CD4-positive, alpha-beta T cell treated with Interleukin-4 for 4 hours (primary cell): ENCODE results near the gene ZFTA.
A peak's percentile ranks its signal among the peaks of the same experiment; 100 is the strongest.
"Not testable (repeated sequence)": the region's sequence is repeated elsewhere in the genome, so short reads cannot be mapped to it uniquely, and the experiment has no call there.

Source experiments
- DNase-seq: peaks from one replicate; pipeline ENCODE4 v3.0.0-alpha.2; 2020

ZFTA gene

DNA sequence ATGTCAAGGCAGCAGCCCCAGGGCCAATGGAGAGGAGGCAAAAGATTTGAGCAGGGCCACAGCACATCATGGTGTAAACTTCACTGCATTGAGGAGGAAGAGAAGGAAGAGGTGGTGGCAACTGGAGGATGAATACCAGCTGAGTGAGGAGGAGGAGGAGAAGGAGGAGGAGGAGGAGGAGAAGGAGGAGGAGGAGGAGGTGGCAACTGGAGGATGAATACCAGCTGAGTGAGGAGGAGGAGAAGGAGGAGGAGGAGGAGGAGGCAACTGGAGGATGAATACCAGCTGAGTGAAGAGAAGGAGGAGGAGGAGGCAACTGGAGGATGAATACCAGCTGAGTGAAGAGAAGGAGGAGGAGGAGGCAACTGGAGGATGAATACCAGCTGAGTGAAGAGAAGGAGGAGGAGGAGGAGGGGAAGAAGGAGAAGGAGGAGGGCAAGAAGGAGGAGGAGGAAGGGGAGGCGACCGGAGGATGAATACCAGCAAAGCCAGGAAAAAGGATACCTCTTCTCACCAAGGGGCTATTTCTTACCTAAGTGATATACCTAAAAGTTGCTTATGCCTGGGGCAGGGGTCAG lies 3.3 kb upstream of the ZFTA start:
- not testable (repeated sequence) for DNase-seq

DNA sequence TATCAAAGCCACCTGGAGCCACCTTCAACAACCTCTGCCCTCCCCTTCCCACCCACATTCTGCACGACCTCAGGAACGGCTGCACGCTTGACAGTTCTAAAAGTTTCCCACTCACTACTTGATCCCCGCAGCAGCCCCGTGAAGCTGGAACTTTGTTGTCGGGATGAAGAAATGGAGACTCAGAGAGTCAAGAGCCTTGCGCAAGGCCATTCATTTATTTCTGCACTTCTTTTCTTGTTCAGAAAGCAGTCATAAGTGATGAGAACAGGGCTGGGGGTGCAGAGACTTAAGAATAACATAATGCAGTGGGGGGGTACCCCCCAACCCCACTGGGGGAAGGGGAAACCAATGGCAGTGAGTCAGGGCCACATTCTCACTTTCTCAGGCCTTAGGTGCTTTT lies 2.2 kb upstream of the ZFTA start:
- no peak for DNase-seq

DNA sequence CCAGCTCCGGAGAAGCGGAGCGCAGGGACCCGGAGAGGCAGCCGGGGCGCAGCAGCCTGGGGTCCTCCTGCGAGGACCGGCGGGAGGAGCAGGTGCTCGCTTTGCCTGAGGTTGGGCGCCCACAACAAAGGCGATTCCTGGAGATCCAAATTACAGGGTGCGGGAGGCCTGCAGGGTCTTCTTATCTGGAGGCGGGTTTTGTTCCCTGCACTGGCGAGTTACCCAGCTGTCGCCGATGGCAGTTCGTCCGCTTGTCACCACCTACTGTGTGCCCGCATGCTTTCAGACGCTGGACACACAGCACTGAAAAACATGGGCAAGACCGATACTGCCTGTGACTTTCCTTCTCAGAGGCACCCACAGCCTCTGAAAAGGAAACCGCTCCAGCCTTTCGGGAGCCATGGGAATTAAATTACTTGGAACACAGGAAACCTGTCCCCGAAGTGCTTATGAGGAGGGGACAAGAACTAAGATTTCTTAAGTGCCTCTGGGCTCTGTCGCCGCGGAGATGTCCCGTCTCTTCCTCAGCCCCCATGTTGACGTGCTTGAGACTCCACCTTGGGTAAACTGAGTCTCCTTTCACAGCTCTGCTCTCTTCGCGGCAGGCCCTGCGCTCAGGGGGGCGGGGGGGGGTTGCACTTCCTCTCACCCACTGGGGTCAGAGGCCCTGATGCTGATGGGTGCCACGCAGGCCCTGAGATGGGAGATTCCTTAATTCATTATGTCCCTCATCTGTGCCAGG lies 1.3 kb upstream of the ZFTA start:
- DNase-seq = no peak

DNA sequence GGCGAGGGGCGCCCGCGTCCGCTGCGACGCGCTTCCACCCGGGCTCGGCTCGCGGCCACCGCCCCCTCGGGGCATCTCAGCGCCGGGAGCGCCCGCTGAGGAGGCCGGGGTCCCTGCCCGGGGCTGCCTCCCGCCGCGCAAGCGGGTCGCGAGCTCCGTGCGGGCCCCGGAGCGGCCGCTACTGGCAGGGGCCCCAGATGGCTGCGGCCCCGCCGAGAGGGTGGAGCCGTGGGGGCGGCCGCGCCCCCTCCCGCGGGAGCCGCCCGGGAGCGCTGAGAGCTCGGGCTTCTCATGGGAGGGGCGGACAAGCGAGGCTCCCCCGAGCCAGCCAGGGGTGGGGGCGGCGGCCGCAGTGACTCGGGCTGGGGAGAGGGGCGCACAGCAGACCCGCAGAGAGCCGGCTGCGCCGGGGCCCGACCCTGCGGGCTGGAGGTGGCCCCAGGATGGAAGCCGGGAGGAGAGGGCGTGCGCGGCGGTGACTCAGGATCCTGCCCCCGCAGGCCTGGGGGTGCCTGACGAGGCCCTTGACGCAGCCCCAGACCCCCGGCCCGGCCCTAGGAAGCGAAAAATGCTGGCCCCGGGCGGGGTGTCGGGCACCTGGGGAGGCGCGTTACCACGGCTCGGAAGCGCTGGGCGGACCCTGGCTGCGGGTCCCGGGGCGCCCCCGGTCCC lies 603 bp upstream of the ZFTA start:
- DNase-seq = no peak

DNA sequence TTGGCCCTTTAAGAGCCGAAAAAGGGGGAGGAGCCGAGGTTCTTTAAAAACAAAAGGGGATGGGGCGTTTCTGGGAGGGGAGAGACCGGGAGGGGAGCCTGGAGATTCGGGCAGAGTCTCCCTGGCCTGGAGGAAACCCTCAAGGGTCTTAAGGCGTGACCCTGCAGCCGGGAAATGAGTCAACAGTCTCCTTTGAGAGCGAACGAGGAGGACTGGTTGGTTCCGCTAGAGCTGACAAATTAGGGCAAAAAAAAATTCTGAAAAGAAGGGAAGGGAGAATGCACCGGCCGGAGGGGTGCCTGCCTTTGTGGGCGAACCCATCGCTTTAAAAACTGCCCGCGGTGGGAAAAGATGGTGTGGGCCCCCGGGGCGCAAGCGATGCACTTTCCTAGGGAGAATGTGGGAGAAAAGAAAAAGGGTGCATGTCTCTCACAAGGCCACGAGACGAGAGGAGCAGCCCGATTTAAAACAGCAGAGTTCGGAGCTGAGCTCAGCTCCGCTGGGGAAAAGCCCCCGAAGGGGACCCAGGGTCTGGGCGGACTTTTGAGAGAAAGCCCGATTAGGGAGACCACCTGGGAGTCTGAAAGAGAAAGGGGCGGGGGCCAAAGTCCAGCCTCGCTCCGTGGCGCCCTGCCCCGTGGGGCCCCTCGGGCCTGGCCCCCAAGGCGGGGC lies 874 bp downstream of the ZFTA start:
- DNase-seq = peak; percentile 56

DNA sequence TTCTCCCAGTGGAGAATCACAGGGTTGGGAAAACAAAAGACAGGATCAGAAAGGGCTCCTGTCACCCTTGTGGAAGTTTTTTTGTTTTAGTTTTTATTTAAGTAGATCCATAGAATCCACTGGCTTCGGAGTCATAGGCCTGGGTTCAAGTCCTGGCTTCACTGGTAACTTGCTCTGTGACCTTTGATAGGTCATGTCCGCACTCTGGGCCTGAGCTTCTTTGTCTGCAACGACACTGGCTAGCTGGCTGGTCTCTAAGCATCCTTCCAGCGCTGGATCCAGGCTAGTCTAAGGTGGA lies 1.4 kb downstream of the ZFTA start:
- no peak for DNase-seq

DNA sequence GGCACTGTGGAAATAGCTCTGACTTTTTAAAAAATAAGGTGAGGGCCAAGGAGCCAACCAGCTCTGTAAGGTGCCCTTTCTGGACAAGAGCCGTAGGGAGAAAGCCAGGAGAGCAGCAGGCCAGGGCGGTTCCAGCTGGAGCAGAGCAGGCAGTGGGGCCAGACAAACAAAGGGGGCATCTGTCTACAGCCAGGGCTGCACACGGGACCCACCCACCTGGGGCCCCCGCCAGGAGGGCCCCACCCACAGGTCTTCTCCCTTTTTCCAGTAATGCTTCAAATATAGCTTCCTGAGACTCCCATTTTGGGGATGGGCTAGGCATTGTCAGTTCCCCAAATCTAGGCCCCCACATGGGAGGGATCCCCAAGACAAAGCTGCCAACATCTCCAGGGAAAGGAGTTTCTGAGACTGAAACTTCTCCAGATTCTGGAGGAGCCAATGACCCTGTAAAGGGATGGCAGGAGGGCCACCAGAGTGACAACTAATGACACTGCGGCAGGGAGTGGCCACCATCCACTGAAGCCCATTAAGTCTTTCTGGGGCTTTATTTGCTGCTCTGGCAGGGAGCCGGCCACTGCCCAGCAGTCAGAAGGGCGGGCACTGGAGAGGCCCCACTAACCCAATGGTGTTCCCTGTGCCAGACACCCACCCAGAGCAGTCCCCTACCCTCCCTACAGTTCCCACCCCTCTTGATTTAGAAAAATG lies 1.9 kb downstream of the ZFTA start:
- DNase-seq = no peak

DNA sequence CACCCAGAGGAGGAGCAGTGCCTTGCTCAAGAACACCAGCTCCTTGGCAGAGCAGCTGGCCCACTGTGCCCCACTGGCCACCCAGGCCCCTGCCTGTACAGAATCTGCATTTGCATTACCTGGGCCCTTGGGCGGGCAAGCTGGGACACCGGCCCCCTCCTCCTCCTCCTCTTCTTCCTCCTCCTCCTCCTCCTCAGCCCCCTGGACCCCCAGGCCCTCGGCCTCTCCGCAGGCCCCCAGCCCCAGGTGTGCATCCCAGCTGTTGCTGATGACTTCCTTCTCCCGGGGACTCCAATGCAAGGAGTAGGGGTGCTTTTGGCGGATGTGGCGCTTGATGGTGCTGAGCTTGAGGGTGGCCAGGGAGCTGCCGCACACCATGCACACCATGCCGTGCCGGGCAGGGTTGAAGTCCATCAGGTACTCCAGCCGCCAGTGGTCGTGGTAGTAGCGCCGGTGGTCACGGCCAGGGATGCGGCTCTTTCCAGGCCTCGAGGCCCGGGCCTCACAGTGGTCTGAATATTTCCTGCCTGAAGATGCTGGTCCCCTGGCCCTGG lies 2.8 kb downstream of the ZFTA start:
- DNase-seq = no peak

DNA sequence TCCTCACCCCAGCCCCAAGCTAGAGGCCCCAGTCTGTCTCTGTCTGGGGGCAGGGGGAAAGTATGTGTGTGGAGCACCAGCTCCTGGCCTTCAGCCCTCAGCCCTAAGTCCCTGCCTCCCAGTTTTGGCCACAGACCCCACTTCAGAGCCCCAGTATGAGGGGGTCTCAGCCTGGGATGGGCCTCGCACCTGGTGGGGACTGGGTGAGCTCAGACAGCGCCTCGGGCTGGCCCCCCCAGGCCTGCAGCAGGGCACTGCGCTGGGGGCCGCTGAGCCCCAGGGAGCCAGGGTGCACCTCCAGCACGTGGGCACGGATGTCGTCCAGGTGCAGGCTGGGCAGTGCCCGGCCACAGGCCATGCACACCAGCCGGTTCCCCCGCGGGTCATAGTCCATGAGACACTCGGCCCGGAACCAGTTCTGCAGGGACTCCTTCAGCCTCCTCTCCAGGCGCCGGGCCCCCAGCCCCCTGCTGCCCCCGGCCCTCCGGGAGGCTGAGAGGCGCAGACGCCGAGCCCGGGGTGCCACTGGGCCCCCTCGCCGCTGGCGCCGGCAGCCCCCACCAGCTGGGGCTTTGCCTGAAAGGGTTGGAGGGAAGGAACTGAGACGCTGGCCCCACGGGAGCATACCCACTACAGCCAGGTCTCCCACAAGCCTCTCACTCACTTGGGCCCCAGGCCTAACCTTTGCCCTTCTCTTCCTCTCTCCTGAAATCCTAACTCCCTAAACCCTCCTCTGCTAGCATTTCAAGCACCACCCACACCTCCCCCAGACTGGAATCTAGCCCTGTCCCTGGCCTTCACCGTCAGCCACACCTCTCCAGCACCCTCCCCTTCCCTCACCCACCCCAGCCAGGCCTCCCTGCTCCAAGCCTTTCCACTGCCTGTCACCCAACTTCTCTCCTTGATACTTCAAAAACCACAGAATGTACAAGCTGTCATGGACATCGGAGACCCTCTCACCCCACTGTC lies 3.6 kb downstream of the ZFTA start:
- DNase-seq = no peak

DNA sequence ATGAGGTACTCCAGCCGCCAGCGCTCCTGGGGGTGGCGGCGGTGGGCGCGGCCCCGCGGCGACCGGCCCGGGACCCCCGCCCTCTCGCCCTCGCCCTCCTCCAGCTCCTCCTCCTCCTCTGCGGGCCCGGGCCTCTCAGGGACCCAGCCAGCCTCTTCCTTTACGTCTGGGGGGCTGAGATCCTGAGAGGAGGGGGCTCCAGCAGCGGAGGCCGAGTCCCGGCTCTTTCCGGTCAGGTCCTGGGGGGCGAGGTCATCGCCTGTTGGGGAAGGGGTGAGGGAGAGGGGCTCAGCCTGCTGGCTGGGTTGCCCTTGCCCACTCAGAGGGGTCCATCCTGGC lies 4.3 kb downstream of the ZFTA start:
- DNase-seq = no peak

DNA sequence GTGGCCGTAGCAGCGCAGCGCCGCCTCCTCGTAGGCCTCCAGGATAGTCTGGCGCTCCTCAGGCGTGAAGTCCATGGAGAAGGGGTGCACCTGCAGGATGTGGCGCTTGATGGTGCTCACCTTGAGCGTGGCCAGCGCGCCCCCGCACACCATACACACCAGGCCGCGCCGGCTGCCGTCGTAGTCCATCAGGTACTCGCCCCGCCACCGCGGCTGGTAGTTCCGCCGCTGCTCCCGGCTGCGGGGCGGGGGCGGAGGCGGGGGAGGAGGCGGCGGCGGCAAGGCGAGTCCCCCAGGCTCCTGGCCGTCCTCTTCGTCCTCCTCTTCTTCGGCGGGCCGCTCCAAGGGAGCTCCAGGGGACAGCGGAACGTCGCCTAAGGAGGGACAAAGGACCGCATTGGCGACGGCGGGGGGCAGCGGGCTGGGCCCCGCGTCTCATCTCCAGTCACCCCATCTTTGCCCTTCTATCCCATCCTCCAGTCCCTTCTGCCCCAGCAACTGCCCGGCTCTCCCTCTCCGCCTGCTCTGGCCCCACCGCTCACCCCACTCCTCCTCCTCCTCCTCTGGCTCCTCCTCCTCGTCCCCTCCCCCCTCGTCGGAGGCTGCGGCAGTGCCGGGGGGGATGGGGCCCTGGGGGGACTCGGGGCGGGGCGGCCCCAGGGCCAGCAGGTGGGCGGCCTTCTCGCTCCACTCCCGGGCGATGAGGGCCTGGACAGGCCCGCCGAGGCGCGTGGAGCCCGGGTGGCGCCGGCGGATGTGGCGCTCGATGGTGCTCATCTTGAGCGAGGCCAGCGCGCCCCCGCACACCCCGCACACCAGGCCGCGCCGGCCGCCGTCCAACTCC lies 4.9 kb downstream of the ZFTA start:
- DNase-seq = no peak

DNA sequence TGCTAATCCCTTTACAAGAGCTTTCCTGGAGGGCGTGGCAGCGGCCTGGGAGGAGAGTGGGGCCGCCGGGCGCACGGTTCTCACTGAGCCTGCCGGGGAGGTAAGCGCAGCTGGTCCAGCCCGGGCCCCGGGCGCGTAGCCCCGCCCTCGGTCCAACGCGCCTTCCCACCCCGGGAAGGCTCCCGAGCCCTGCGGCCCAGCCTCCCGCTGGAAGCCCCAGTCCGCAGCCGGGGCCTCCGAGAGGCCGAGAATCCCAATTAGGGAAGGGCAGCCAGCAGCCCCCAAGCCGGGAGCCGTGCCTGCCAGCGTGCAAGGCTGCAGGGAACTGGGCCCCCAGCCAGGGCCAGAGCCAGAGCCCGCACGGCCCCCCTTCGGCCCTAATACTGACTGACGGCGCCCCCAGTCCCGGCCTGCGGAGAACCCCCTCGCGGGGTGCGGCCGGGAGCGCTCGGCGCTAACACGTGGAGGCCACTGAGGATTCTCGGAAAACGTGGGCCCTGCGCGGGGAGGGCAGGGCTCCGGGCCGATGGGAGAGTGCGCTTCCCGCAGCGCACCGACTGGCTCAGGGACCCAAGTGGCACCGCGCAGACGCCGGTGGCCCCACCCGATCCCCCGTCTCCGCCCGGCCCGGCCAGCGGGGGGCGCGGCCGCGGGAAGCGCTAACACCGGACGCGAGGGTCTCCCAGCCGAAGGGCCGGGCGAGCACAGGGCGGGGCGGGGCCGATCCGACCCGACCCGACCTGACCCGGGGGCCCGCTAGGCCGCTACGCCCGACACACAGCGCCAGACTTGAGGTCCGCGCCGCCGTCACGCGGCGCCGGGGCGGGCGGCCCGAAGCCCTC lies 5.7 kb downstream of the ZFTA start:
- no peak for DNase-seq

DNA sequence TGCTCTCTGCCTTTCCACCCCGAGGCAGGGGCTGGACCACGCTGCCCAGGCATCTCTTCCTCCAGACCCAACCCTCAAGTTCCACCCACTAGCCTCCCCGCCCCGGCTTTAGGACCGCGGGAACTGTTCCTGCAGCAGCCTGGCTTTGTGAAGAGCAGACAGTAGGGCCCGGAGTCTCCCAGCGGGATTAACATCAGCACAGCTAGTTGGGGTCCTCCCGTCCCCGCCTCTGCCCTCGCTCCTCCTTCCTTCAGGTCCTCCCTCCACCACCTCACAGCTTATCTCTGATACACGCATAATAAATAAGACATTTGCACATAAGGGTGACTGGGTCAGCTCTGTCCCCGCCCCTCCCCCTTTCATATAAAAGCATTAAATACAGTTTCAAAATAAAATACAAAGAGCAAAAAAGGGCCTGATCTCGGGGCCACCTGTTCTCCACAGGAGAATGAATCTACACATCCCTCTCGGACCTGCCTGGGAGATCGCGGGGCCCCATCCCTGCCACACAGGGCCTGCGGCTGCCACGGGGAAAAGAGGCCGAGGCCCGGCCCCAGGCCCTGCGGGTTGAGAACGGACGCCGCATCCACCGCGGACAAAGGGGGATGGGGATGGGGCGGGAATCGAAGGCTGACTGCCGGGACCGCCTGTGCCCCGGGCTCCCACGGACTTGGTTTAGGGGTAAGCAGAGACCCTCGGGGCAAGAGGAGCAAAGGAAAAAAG lies 6.5 kb downstream of the ZFTA start:
- no peak for DNase-seq

DNA sequence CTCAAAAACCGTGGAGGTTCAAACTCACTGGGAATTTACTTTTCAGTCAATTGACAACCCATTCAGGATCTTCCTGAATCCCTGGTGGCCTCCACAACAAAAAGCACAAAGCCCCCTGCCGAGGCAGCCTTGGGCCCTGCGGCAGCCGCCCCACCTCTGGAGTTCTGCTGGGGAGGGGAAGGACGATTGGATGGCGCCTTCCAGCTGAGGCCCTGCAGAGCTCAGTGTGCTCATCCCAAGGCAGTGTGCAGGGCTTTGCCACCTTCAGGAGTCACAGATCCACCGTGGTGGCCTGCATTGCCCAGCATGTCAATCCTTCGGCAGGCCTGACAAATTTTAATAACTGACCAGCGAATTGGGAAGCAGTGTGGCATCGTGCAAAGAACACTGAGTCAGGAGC lies 7.4 kb downstream of the ZFTA start:
- DNase-seq = no peak

DNA sequence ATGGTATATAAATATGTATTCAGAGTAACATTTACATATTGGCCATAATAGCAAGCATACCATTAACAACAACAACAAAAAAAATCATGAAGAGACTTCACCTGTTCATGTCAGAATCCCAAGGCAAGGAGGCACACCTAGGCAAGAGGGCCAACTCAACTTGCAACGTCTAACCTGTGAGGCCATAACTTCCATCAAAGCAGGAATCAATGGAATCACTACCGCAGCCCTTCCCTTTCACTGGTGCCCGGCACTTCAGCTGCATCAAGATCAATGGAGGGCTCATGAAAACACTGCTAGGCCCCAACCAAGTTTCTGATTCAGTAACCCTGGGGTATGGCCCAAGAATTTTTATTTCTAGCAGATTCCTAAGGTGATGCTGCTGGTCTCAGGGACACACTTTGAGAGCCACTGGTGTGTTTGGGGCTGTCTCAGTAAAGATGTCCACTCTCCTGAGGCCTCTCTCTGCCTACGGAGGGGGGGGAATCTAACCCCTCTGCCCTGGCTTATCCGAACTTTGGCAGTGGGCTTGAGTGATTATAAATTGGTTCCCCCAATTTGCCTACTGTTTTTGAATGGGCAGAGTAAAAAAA lies 8.0 kb downstream of the ZFTA start:
- no peak for DNase-seq

DNA sequence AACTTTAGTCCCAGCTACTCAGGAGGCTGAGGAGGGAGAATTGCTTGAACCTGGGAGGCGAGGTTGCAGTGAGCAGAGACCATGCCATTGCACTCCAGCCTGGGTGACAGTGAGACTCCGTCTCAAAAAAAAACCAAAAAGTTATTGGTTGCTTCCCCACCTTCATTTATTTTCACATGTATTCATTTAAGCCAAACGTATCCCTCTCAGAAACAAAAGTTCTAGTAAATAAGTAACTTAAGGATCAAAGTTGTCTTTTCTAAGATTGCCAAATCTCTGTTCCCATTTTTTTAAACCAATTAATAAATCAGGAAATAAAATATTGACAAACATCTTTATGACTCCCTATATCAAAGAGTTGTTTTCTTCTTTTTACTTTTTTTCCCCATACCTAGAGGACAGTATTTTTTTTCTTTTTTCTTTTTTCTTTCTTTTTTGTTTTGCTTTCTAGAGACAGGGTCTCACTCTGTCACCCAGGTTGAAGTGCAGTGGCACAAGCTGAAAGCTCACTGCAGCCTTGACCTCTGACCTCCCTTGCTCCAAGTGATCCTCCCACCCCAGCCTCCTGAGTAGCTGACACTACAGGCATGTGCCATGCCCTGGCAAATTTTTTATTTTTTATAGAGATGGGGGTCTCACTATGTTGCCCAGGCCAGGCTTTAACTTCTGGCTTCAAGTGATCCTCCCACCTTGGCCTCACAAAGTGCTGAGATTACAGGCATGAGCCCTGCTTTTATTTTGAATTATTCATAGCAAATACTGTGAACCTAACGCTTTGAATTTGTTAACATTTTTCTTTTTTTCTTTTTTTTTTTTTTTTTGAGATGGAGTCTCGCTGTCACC lies 11.4 kb downstream of the ZFTA start:
- DNase-seq = no peak

DNA sequence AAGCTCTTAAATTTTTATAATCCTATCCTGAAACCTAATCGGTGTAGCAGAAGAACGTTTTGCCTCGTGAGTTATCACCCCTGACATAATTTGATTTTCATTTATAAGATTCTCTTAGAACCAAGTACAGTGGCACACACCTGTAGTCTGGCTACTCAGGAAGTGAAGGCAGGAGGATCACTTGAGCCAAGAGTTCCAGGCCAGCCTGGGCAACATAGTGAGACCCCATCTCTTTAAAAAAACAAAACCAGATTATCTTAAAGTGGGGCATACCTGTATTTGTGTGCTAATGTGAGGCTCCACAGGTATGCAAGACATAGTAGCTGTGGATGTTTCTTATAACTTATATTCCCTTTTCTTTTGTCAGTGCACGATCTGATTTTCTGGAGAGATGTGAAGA lies 19.0 kb downstream of the ZFTA start:
- no peak for DNase-seq

DNA sequence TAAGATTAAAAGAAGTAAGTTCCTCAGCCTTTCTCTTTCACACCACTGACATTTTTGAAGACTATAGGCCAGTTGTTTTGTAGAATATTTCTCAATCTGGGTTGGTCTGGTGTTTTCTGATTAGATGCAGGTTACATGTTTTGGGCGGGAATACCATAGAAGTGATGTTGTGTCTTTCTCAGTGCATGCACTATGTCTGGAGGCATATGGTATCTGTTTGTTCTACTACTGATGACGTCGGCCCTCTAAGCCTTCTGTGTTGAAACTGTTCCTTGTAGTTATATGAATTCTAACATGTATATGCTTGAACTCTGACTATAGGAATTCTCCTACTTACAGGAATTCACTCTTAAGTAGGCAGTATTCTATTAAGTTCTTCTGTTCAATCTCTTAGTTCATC lies 21.6 kb downstream of the ZFTA start:
- no peak for DNase-seq
